ENCODE data around the gene ZNF518A. TPM values are rescaled to one million over a fixed set of nuclear protein-coding genes. Genes with fewer than 3 reads are reported as not detected.
A peak's percentile ranks its signal among the peaks of the same experiment; 100 is the strongest.
"Not testable (repeated sequence)": the region's sequence is repeated elsewhere in the genome, so short reads cannot be mapped to it uniquely, and the experiment has no call there.

Gene ZNF518A
- total RNA-seq, 1 donor: 20.8 TPM

GRCh38 chr10:96168546-96168945, 38.4 kb downstream of the ZNF518A start:
- no peak for TF ChIP-seq CTCF (IDR thresholded peaks at IDR 0.05; ENCODE audit: insufficient read depth, low read length)

GRCh38 chr10:96170230-96170629, 40.1 kb downstream of the ZNF518A start:
- no peak for DNase-seq (ENCODE audit: low read depth)
- no peak for TF ChIP-seq CTCF (IDR thresholded peaks at IDR 0.05; ENCODE audit: insufficient read depth, low read length)

More at GRCh38 chr10:96168546-96168945, 38.4 kb downstream of the ZNF518A start:
- H3K4me3 ChIP-seq (ENCODE audit: low read depth, low read length): no peak overlapping the region
- DNase-seq (ENCODE audit: low read depth): no peak

GRCh38 chr10:96172666-96173065, 42.6 kb downstream of the ZNF518A start:
- no peak for TF ChIP-seq CTCF (IDR thresholded peaks at IDR 0.05; ENCODE audit: insufficient read depth, low read length)
- DNase-seq (ENCODE audit: low read depth): no peak
- no peak overlapping the region for H3K4me3 ChIP-seq (ENCODE audit: low read depth, low read length)

More at GRCh38 chr10:96170230-96170629, 40.1 kb downstream of the ZNF518A start:
- no peak overlapping the region for H3K4me3 ChIP-seq (ENCODE audit: low read depth, low read length)

- no peak overlapping the region for H3K4me3 ChIP-seq (ENCODE audit: low read depth, low read length)
- no peak for TF ChIP-seq CTCF (IDR thresholded peaks at IDR 0.05; ENCODE audit: insufficient read depth, low read length)
- no peak for DNase-seq (ENCODE audit: low read depth)
Measured at GRCh38 chr10:96176985-96177384, 46.9 kb downstream of the ZNF518A start.

GRCh38 chr10:96188421-96188820, 58.3 kb downstream of the ZNF518A start:
- H3K4me3 ChIP-seq (ENCODE audit: low read depth, low read length): no peak overlapping the region
- peak; percentile 1 for DNase-seq (ENCODE audit: low read depth)
- no peak for TF ChIP-seq CTCF (IDR thresholded peaks at IDR 0.05; ENCODE audit: insufficient read depth, low read length)

- no peak for TF ChIP-seq CTCF (IDR thresholded peaks at IDR 0.05; ENCODE audit: insufficient read depth, low read length)
- peak; percentile 37 for DNase-seq (ENCODE audit: low read depth)
- no peak overlapping the region for H3K4me3 ChIP-seq (ENCODE audit: low read depth, low read length)
Measured at GRCh38 chr10:96188916-96189315, 58.8 kb downstream of the ZNF518A start.

GRCh38 chr10:96189505-96189904, 59.4 kb downstream of the ZNF518A start:
- DNase-seq (ENCODE audit: low read depth); H3K4me3 ChIP-seq (ENCODE audit: low read depth, low read length): not testable (repeated sequence)
